Bronchial epithelial cell (primary cell): ENCODE results near the gene BTBD6. TPM values are rescaled to one million over a fixed set of nuclear protein-coding genes. Genes with fewer than 3 reads are reported as not detected.
"Not testable (repeated sequence)": the region's sequence is repeated elsewhere in the genome, so short reads cannot be mapped to it uniquely, and the experiment has no call there.

Experiments used
- DNase-seq: peaks from one replicate; pipeline ENCODE4 v3.0.0-alpha.2; 2010; ENCODE audit warnings: low read depth
- FAIRE-seq: peaks from 2 replicates; lab custom pipeline; 2011; peaks lifted over from hg19 to GRCh38; lab: Jason Lieb, UNC
- H3K27me3 ChIP-seq: 2 replicates; pipeline ENCODE4 v1.5.1; 2011; ENCODE audit warnings: low read length; ENCODE audit not compliant: control insufficient read depth, insufficient read depth
- H3K36me3 ChIP-seq: 2 replicates; pipeline ENCODE4 v1.5.1; 2011; ENCODE audit warnings: low read length; ENCODE audit not compliant: control insufficient read depth, insufficient read depth
- H3K4me3 ChIP-seq: 2 replicates; pipeline ENCODE4 v1.5.1; 2011; ENCODE audit warnings: mild to moderate bottlenecking, low read depth, low read length, control low read depth
- total RNA-seq: library from RNA; depleted of rRNA; stranded (reverse); fragments of >200 nt; gene quantifications from 2 replicates; pipeline ENCODE4 v1.2.1, GENCODE V29; 2014
- TF ChIP-seq, protein P1 (sequence below): IDR thresholded peaks from 2 replicates; pipeline ENCODE4 v1.5.1; 2011; ENCODE audit warnings: mild to moderate bottlenecking, moderate library complexity, low read length, control low read depth, inconsistent platforms; ENCODE audit not compliant: insufficient read depth, severe bottlenecking

BTBD6 gene
- total RNA-seq, 1 donor from 2014 or later, result 75.8 TPM

DNA sequence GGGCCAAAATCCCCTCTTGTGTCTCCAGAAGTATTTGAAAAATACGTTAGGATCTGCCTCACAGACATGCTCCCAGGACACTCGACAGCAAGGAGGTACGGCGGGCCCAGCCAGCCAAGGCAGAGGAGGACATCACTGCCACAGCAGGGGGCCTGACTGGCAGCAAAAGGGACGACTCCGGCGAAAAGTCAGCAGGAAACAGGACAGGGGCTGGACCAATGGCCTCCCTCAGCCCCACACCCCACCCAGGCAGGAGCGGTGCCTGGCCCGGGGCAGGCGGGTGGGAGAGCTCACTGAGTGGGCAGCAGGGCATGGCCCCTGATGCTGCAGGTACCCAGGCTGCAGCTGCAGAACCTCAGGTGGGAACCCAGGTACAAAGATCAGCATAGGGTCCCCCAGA lies 34.7 kb downstream of the BTBD6 start:
- peaks cover 4% of the 10 kb centered on the region for H3K36me3 ChIP-seq
- no peaks in the 10 kb centered on the region for H3K27me3 ChIP-seq
- TF ChIP-seq, protein P1, sequence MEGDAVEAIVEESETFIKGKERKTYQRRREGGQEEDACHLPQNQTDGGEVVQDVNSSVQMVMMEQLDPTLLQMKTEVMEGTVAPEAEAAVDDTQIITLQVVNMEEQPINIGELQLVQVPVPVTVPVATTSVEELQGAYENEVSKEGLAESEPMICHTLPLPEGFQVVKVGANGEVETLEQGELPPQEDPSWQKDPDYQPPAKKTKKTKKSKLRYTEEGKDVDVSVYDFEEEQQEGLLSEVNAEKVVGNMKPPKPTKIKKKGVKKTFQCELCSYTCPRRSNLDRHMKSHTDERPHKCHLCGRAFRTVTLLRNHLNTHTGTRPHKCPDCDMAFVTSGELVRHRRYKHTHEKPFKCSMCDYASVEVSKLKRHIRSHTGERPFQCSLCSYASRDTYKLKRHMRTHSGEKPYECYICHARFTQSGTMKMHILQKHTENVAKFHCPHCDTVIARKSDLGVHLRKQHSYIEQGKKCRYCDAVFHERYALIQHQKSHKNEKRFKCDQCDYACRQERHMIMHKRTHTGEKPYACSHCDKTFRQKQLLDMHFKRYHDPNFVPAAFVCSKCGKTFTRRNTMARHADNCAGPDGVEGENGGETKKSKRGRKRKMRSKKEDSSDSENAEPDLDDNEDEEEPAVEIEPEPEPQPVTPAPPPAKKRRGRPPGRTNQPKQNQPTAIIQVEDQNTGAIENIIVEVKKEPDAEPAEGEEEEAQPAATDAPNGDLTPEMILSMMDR, result no peak
- DNase-seq, result no peak
- H3K4me3 ChIP-seq, result no peak overlapping the region
- FAIRE-seq, result no peak

DNA sequence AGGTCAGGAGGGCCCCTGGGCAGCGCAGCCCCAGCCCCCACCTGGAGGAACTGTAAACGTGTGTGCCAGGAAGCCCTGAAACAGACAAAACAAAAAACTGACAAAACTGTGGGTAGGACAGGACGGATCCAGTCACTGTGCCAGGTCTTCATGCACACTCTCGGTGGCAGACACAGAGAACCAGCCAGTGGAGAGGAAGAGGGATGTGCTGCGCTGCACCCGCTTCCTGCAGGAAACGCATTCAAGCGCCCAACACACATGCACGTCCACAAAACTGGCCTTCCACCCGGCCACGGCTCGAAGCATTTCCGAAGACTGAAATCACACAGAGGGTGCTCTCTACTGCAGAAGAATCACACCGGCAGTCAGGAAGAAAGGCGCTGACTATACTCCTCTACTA lies 35.6 kb downstream of the BTBD6 start:
- H3K27me3 ChIP-seq, result no peaks in the 10 kb centered on the region
- FAIRE-seq (no peak), DNase-seq (no peak)

DNA sequence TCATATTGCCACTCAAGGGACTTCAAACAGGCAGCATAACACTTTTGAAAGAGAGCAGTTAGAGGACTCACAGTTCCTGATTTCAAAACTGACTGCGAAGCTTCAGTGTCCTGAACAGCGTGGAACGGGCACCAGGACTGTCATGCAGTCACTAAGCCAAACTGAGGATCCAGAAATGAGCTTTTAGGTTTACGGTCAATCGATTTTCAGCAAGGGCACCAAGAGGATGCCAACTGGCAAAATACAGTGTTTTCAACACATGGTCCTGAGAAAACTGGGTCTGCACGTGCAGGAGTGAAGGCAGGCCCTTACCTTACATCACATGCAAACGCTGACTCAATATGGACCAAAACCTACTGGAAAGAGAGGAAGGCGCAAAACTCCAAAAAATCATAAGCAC lies 36.8 kb downstream of the BTBD6 start:
- DNase-seq (no peak), FAIRE-seq (no peak)
- H3K27me3 ChIP-seq, result no peaks in the 10 kb centered on the region
- no peak overlapping the region for H3K4me3 ChIP-seq
- TF ChIP-seq, protein P1, result no peak
- peaks cover 4% of the 10 kb centered on the region for H3K36me3 ChIP-seq

More for the DNA sequence above, 35.6 kb downstream of the BTBD6 start:
- Histone ChIP-seq H3K36me3 (peaks cover 4% of the 10 kb centered on the region), H3K4me3 (no peak overlapping the region)
- TF ChIP-seq, protein P1, result no peak

DNA sequence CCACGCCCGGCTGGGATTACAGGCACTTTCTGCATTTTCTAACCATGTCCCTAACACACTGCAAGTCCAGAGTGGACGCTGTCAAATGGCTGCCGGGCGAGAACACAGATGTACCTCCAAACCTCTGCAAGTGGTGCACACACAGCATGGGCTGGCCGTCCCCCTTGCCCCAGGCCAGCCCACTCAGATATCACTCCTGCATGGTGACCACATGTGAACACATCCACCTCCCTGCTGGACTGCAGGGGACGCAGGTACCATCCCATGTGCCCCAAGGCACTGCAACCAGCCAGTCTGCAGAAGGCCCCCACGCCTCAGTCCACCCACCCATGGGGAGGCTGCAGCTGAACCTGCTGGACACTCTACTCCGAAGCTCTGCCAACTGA lies 38.4 kb downstream of the BTBD6 start:
- Histone ChIP-seq H3K4me3 (no peak overlapping the region), H3K27me3 (no peaks in the 10 kb centered on the region), H3K36me3 (peaks cover 3% of the 10 kb centered on the region)
- FAIRE-seq (no peak), DNase-seq (no peak)
- TF ChIP-seq, protein P1, result no peak

DNA sequence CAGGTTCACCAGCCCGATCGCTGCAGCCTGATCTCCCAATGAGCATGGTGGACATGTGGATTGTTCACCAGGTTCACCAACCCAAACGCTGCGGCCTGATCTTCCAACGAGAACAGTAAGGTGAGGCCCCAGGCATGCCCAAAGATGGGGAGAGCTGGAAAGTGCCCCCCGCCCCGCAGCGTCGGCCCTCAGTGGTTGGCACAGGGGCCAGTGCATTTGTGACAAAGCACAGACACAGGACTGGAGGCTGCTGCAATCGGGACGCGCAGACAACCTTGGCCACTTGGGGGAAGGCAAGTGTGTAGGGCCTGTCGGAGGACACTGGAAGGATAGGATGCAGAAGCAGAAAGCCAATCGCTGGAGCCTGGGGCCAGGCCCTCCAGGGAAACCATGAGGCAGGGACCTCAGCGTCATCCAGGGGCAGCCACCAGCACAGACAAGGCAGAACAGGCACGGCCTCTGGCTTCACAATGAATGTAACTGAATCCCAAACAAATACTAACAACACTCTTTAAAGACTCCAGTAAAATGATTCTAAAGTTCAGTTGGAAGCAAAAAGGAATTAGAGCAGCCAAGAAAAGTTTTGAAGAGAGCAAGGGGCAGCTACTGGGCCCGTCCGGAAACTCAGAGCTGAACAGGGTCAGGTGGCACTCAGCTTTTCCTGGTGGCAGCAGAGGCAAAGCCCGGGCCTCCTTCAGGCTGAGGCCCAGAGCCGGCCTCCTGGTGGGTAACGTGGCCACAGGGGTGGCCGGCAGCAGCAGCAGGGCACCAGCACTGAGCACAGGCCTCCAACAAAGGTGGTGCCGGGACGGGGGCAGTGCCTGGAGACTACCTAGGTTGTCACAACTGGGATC lies 39.1 kb downstream of the BTBD6 start:
- no peak overlapping the region for H3K4me3 ChIP-seq
- FAIRE-seq (no peak), DNase-seq (no peak)
- peaks cover 3% of the 10 kb centered on the region for H3K36me3 ChIP-seq
- TF ChIP-seq, protein P1, result no peak
- H3K27me3 ChIP-seq, result no peaks in the 10 kb centered on the region

DNA sequence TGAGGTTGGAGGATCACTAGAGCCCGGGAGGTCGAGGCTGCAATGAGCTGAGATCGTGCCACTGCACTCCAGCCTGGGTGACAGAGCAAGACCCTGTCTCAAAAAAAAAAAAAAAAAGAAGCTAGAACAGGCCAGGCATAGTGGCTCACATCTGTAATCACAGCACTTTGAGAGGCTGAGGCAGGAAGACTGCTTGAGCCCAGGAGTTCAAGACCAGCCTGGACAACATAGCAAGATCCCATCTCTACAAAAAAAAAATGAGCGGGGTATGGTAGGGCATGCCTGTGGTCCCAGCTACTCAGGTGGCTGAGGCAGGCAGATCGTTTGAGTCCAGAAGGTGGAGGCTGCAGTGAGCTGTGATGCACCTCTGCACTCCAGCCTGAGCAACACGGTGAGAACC lies 40.6 kb downstream of the BTBD6 start:
- H3K36me3 ChIP-seq, H3K27me3 ChIP-seq, FAIRE-seq, DNase-seq, H3K4me3 ChIP-seq: not testable (repeated sequence)
